BJ (cell line): ENCODE results near the gene MRPL22. TPM values are rescaled to one million over a fixed set of nuclear protein-coding genes. Genes with fewer than 3 reads are reported as not detected.

Experiments
- CTCF ChIA-PET: fragments of 350-600 bp; formaldehyde crosslinking; extraction: SDS; loops from one replicate; lab custom pipeline; 2021; ENCODE audit warnings: antibody characterized with exemption, inconsistent platforms; lab: Yijun Ruan, JAX
- POLR2A ChIA-PET: fragments of 300-600 bp; sonication (Branson Sonifier 250); formaldehyde crosslinking; extraction: SDS; loops from one replicate; lab custom pipeline; 2021; ENCODE audit warnings: antibody characterized with exemption; lab: Charles Lee
- DNase-seq: peaks from one replicate; pipeline ENCODE4 v3.0.0-alpha.2; 2011; ENCODE audit warnings: low read depth
- H3K27me3 ChIP-seq: 2 replicates; pipeline ENCODE4 v1.6.0; 2011; ENCODE audit warnings: low read length; ENCODE audit not compliant: control insufficient read depth, insufficient read depth
- H3K36me3 ChIP-seq: 2 replicates; pipeline ENCODE4 v1.5.1; 2011; ENCODE audit warnings: low read length; ENCODE audit not compliant: control insufficient read depth, insufficient read depth
- H3K4me3 ChIP-seq: 2 replicates; pipeline ENCODE4 v1.5.1; 2011; ENCODE audit warnings: low read depth, mild to moderate bottlenecking, control low read depth, low read length
- CTCF ChIP-seq: IDR thresholded peaks from 2 replicates; pipeline ENCODE4 v1.5.1; 2011; ENCODE audit warnings: low read depth, mild to moderate bottlenecking, control low read depth, inconsistent platforms, low read length, moderate library complexity; ENCODE audit not compliant: insufficient read depth
- polyA plus RNA-seq: library from polyadenylated mRNA; depleted of rRNA; stranded (reverse); fragments of >200 nt; gene quantifications from 2 replicates; pipeline ENCODE4 v1.2.3, GENCODE V29; 2011; rRNA removed

Gene MRPL22
- polyA plus RNA-seq, 1 experiment: 32.0 TPM

GRCh38 chr5:155013526-155013925 lies 72.7 kb downstream of the MRPL22 start, which contains the start of gene KIF4B:
Gene KIF4B (plus strand): TSS chr5:155013755. CDS start chr5:155013860, 105 bp downstream.
- no peak for DNase-seq
- no peaks in the 10 kb centered on the region for H3K27me3 ChIP-seq
- no peak for TF ChIP-seq CTCF
- H3K4me3 ChIP-seq: no peak within 1 kb of the TSS
- ChIA-PET CTCF (no interaction called here), POLR2A (no interaction called here)
- H3K36me3 ChIP-seq: no peaks in the 10 kb centered on the region

DNA sequence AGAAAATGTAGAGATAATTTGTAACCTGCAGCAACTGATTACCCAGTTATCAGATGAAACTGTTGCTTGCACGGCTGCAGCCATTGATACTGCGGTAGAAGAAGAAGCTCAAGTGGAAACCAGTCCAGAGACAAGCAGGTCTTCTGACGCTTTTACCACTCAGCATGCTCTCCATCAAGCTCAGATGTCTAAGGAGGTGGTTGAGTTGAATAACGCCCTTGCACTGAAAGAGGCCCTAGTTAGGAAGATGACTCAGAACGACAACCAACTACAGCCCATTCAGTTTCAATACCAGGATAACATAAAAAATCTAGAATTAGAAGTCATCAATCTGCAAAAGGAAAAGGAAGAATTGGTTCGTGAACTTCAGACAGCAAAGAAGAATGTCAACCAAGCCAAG lies 74.4 kb downstream of the MRPL22 start:
- no peak overlapping the region for H3K4me3 ChIP-seq
- POLR2A ChIA-PET: no interaction called here
- no peak for DNase-seq
- CTCF ChIA-PET: interaction anchor here (0.8 to 1.6 kb wide), 2 partner anchors 11 to 13 kb away, joined by 3 read pairs; no protein-coding TSS in a partner anchor
- no peaks in the 10 kb centered on the region for H3K27me3 ChIP-seq
- no peaks in the 10 kb centered on the region for H3K36me3 ChIP-seq
- no peak for TF ChIP-seq CTCF

DNA sequence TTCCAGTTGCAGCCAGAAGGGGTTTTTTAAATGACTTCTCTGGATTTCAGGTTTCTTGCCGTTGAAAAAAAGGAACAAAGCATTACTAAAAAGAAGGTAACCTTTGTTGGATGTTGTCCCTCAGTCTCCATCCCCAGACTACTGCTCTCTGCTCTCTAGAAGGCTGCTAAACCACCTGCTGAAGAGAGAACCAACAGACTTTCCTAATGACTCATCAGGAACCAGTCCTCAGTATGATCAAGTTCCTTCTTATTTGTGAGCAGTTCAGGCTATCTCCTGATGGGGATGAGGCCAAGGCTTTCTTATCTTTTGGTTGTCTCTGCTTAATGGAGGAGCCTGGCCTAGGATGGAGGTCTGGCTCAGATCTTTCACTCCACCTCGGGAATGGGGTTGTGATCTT lies 76.7 kb downstream of the MRPL22 start:
- no peaks in the 10 kb centered on the region for H3K36me3 ChIP-seq
- TF ChIP-seq CTCF: no peak
- H3K4me3 ChIP-seq: no peak overlapping the region
- H3K27me3 ChIP-seq: no peaks in the 10 kb centered on the region
- POLR2A ChIA-PET: no interaction called here
- no peak for DNase-seq
- CTCF ChIA-PET: no interaction called here

Other genes starting within 250 kb of the MRPL22 start
- 51.5 and 59.0 TPM in 2 replicates for gene LARP1, start 185.7 kb upstream of the MRPL22 start, polyA plus RNA-seq
- gene FAXDC2, start 90.5 kb upstream of the MRPL22 start, polyA plus RNA-seq: 10.7 and 13.6 TPM in 2 replicates
- 38.8 and 49.4 TPM in 2 replicates for gene CNOT8, start 82.4 kb upstream of the MRPL22 start, polyA plus RNA-seq
- gene GEMIN5, start 2.9 kb upstream of the MRPL22 start, polyA plus RNA-seq: 7.5 and 7.8 TPM in 2 replicates
- not detected in 2 replicates for gene KIF4B, start 72.7 kb downstream of the MRPL22 start, polyA plus RNA-seq